CD4-positive, alpha-beta T cell (primary cell): ENCODE data around the gene DUSP2. TPM values are rescaled to one million over a fixed set of nuclear protein-coding genes. Genes with fewer than 3 reads are reported as not detected.
A peak's percentile ranks its signal among the peaks of the same experiment; 100 is the strongest.

Experiments used
- ATAC-seq: fragments of 200-7000 bp; cut with Tn5 transposase; one replicate; pipeline ENCODE4 v1.10.0; 2022; ENCODE audit warnings: mild to moderate bottlenecking; ENCODE audit not compliant: poor library complexity
- CTCF ChIA-PET: fragments of 350-600 bp; sonication (Branson Sonifier 250); formaldehyde crosslinking; loops from one replicate; lab custom pipeline; 2021; ENCODE audit warnings: antibody characterized with exemption, inconsistent platforms; lab: Charles Lee
- POLR2A ChIA-PET: fragments of 350-600 bp; sonication (Branson Sonifier 250); formaldehyde crosslinking; loops from one replicate; lab custom pipeline; 2021; ENCODE audit warnings: antibody characterized with exemption, inconsistent platforms; lab: Charles Lee
- DNase-seq, 14 experiments: peaks; one replicate each; pipeline ENCODE4 v3.0.0-alpha.2; 2013 to 2020; ENCODE audit warnings: mixed read lengths in 2 of 14
- H3K27ac ChIP-seq, 2 donors: one replicate each; pipeline versions ENCODE4 v1.5.1 to v1.7.0; 2013; ENCODE audit warnings: low read length in 2 of 2, low read depth in 1 of 2, mild to moderate bottlenecking in 1 of 2
- H3K27me3 ChIP-seq, 2 experiments: 1 replicate in 1 of 2; 2 replicates in 1 of 2; pipeline versions ENCODE4 v1.6.1 to v1.7.0; 2013; ENCODE audit warnings: low read length in 2 of 2, control low read depth in 1 of 2, mild to moderate bottlenecking in 1 of 2, moderate library complexity in 1 of 2; ENCODE audit not compliant: insufficient read depth in 2 of 2, control insufficient read depth in 1 of 2
- H3K36me3 ChIP-seq: one replicate; pipeline ENCODE4 v1.6.1; 2013; ENCODE audit warnings: low read length, control low read depth; ENCODE audit not compliant: insufficient read depth
- H3K4me1 ChIP-seq: one replicate; pipeline ENCODE4 v1.6.1; 2013; ENCODE audit warnings: low read length, control low read depth; ENCODE audit not compliant: insufficient read depth
- H3K4me3 ChIP-seq: one replicate; pipeline ENCODE4 v1.5.1; 2013; ENCODE audit warnings: mild to moderate bottlenecking, low read length, moderate library complexity
- H3K9me3 ChIP-seq, 2 experiments: 1 replicate in 1 of 2; 2 replicates in 1 of 2; pipeline versions ENCODE4 v1.6.1 to v1.7.0; 2013; ENCODE audit warnings: low read length in 2 of 2, mild to moderate bottlenecking in 2 of 2, control low read depth in 1 of 2, moderate library complexity in 1 of 2; ENCODE audit not compliant: control insufficient read depth in 1 of 2, insufficient read depth in 1 of 2
- H3K27ac Mint-ChIP-seq: one replicate; pipeline ENCODE4 v1.8.0; 2020; ENCODE audit warnings: mixed read lengths
- H3K27me3 Mint-ChIP-seq: one replicate; pipeline ENCODE4 v1.8.0; 2021; ENCODE audit warnings: mixed read lengths
- H3K36me3 Mint-ChIP-seq: one replicate; pipeline ENCODE4 v1.8.0; 2021; ENCODE audit warnings: low read depth, mixed read lengths
- H3K4me1 Mint-ChIP-seq: one replicate; pipeline ENCODE4 v1.8.0; 2021; ENCODE audit warnings: low read depth, mixed read lengths
- H3K4me3 Mint-ChIP-seq: one replicate; pipeline ENCODE4 v1.8.0; 2020; ENCODE audit warnings: mild to moderate bottlenecking, mixed read lengths
- H3K9me3 Mint-ChIP-seq: one replicate; pipeline ENCODE4 v1.8.0; 2020; ENCODE audit warnings: mixed read lengths
- CTCF ChIP-seq: fragments of 200-600 bp; IDR thresholded peaks from one replicate; pipeline ENCODE4 v1.8.0; 2022; ENCODE audit warnings: antibody characterized with exemption, mild to moderate bottlenecking
- intact Hi-C, 2 experiments: fragments of 100-400 bp; cut with DNase I in 1 of 2; cut with micrococcal nuclease in 1 of 2; formaldehyde crosslinking; loops; one replicate each; pipeline versions ENCODE4 v1.15.1 to v1.9.0; 2023 to 2025; cut with DNase I, micrococcal nuclease
- total RNA-seq, 174 experiments: library from RNA in 2 of 174; stranded (reverse) in 2 of 174; gene quantifications; one replicate each; pipeline ENCODE4 v1.2.3 and lab custom pipeline; 2021 to 2026

The DUSP2 gene
- total RNA-seq, 2 experiments from 2014 or later: 728 to 730 TPM

GRCh38 chr2:96116879-96117533 is 28.2 kb downstream of the DUSP2 start:
- Histone ChIP-seq H3K9me3 (no peaks in the 10 kb centered on the region), H3K27ac (no peak overlapping the region), H3K4me1 (peaks cover 18% of the 10 kb centered on the region), H3K4me3 (peak overlapping the region; percentile 21), H3K36me3 (no peaks in the 10 kb centered on the region), H3K27me3 (peaks cover 15 to 22% of the 10 kb centered on the region in 2 experiments)
- H3K9me3 Mint-ChIP-seq: no peaks in the 10 kb centered on the region
- intact Hi-C loops: loop anchor here (2.0 to 10.0 kb wide), 3 partner anchors 92 to 124 kb away; no protein-coding TSS in a partner anchor
- peaks cover 31% of the 10 kb centered on the region for H3K27me3 Mint-ChIP-seq
- H3K27ac Mint-ChIP-seq: no peak overlapping the region
- ChIA-PET CTCF (interaction anchor here (0.7 to 3.5 kb wide), 23 partner anchors 9 to 125 kb away, joined by 3 to 35 read pairs (median 5); partner anchors contain the start of genes ANKRD36C, ASTL, DUSP2 and STARD7), POLR2A (interaction anchor here (0.7 to 1.7 kb wide), 6 partner anchors 10 to 125 kb away, joined by 3 to 8 read pairs (median 4); partner anchors contain the start of genes ANKRD36C, ASTL and STARD7)
- H3K4me1 Mint-ChIP-seq: peaks cover 10% of the 10 kb centered on the region
- DNase-seq (peak in 13 of 14 experiments; percentile 37 to 86 (median 55)), ATAC-seq (peak; percentile 75)
- H3K4me3 Mint-ChIP-seq: peak overlapping the region; percentile 77
- H3K36me3 Mint-ChIP-seq: peaks cover 4% of the 10 kb centered on the region
- TF ChIP-seq CTCF: peak; percentile 61

DNA sequence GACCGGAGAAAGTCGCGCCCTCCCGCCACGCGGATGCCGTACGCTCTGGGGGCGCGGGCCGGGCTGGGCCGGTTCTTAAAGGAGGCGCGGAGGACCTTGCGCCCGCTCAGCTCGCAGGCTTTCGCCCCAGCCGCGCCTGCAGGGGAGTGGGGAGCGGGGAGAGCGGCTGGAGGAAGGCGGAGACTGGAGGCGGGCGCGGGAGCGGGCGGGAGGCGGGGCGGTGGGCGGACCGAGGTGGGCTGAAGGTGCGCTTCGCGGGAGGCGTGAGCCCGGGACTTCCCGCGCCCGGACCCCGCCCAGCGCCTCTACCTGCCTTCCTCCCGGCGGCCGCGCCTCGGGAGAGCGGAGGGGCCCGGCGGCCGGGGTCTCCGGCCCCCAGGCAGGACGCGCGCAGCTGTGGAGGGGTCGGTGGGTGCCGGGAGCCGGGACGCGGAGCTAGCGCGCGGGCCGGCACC is 28.8 kb downstream of the DUSP2 start, which contains the start of gene ADRA2B:
Gene ADRA2B (minus strand): TSS at position 148 of the 455 bp plus-strand sequence. CDS start 422 bp downstream, outside the sequence.
- no peak for TF ChIP-seq CTCF
- Mint-ChIP-seq H3K4me3 (peak within 1 kb of the TSS; percentile 83), H3K27me3 (peaks cover 28% of the 10 kb centered on the region), H3K4me1 (peaks cover 10% of the 10 kb centered on the region), H3K36me3 (peaks cover 4% of the 10 kb centered on the region), H3K9me3 (no peaks in the 10 kb centered on the region), H3K27ac (no peak within 1 kb of the TSS)
- H3K36me3 ChIP-seq: no peaks in the 10 kb centered on the region
- ChIA-PET CTCF (interaction anchor here (0.7 to 3.5 kb wide), 23 partner anchors 8 to 124 kb away, joined by 3 to 35 read pairs (median 5); partner anchors contain the start of genes ANKRD36C, ASTL, DUSP2 and STARD7), POLR2A (interaction anchor here (0.7 to 1.7 kb wide), 5 partner anchors 9 to 125 kb away, joined by 3 to 8 read pairs (median 4); partner anchors contain the start of genes ANKRD36C and ASTL)
- no peak within 1 kb of the TSS for H3K27ac ChIP-seq
- peaks cover 15 to 16% of the 10 kb centered on the region in 2 experiments for H3K27me3 ChIP-seq
- peaks cover 18% of the 10 kb centered on the region for H3K4me1 ChIP-seq
- DNase-seq (peak; percentile 61 to 94 (median 77)), ATAC-seq (peak; percentile 71)
- peak within 1 kb of the TSS; percentile 24 for H3K4me3 ChIP-seq
- H3K9me3 ChIP-seq: no peaks in the 10 kb centered on the region
- intact Hi-C loops: loop anchor here (2.0 to 10.0 kb wide), 3 partner anchors 92 to 124 kb away; no protein-coding TSS in a partner anchor

- DNase-seq (peak in 1 of 14 experiments; percentile 43), ATAC-seq (peak; percentile 1)
- intact Hi-C loops: loop anchor here (2.0 to 10.0 kb wide), 3 partner anchors 91 to 123 kb away; no protein-coding TSS in a partner anchor
- TF ChIP-seq CTCF: no peak
- POLR2A ChIA-PET: interaction anchor here (1.3 to 1.7 kb wide), 3 partner anchors 93 to 124 kb away, joined by 3 to 8 read pairs (median 5); partner anchors contain the start of gene ANKRD36C
- CTCF ChIA-PET: interaction anchor here (0.8 to 3.5 kb wide), 6 partner anchors 23 to 124 kb away, joined by 3 to 35 read pairs (median 12); partner anchors contain the start of genes ANKRD36C and ASTL
- H3K4me1 Mint-ChIP-seq: peaks cover 10% of the 10 kb centered on the region
- Histone ChIP-seq H3K27ac (no peak overlapping the region), H3K4me1 (peaks cover 18% of the 10 kb centered on the region), H3K27me3 (peaks cover 9 to 10% of the 10 kb centered on the region in 2 experiments), H3K4me3 (peak overlapping the region; percentile 24), H3K9me3 (no peaks in the 10 kb centered on the region), H3K36me3 (no peaks in the 10 kb centered on the region)
- peak overlapping the region; percentile 83 for H3K4me3 Mint-ChIP-seq
- H3K27ac Mint-ChIP-seq: no peak overlapping the region
- H3K36me3 Mint-ChIP-seq: peaks cover 4% of the 10 kb centered on the region
- peaks cover 22% of the 10 kb centered on the region for H3K27me3 Mint-ChIP-seq
- no peaks in the 10 kb centered on the region for H3K9me3 Mint-ChIP-seq
Measured at GRCh38 chr2:96115631-96116423, 29.4 kb downstream of the DUSP2 start.
